BE2C (cell line): ENCODE results near the gene ABCC8.

Source experiments
- DNase-seq: peaks from one replicate; pipeline ENCODE4 v3.0.0-alpha.2; 2020
- H3K27me3 ChIP-seq: fragments of 250-450 bp; sonication (Bioruptor Pico); 2 replicates; pipeline ENCODE4 v1.5.1; 2020; ENCODE audit warnings: mild to moderate bottlenecking
- H3K36me3 ChIP-seq: fragments of 250-450 bp; sonication (Bioruptor Pico); 2 replicates; pipeline ENCODE4 v1.5.1; 2020; ENCODE audit warnings: mild to moderate bottlenecking
- H3K4me1 ChIP-seq: fragments of 250-450 bp; sonication (Bioruptor Pico); 2 replicates; pipeline ENCODE4 v1.5.1; 2020
- H3K4me3 ChIP-seq: 2 replicates; pipeline ENCODE4 v1.5.1; 2011; ENCODE audit warnings: low read depth, low read length
- H3K9me3 ChIP-seq: fragments of 250-450 bp; sonication (Bioruptor Pico); 2 replicates; pipeline ENCODE4 v1.5.1; 2020
- TF ChIP-seq, protein P1 (sequence below): IDR thresholded peaks from 2 replicates; pipeline ENCODE4 v1.5.1; 2012; ENCODE audit warnings: mild to moderate bottlenecking, low read depth, low read length

The ABCC8 gene

GRCh38 chr11:17513853-17514252 lies 37.2 kb upstream of the ABCC8 start:
- no peaks in the 10 kb centered on the region for H3K9me3 ChIP-seq
- H3K36me3 ChIP-seq: no peaks in the 10 kb centered on the region
- no peaks in the 10 kb centered on the region for H3K27me3 ChIP-seq
- H3K4me1 ChIP-seq: no peaks in the 10 kb centered on the region
- no peak for DNase-seq
- no peak overlapping the region for H3K4me3 ChIP-seq
- TF ChIP-seq, protein P1, sequence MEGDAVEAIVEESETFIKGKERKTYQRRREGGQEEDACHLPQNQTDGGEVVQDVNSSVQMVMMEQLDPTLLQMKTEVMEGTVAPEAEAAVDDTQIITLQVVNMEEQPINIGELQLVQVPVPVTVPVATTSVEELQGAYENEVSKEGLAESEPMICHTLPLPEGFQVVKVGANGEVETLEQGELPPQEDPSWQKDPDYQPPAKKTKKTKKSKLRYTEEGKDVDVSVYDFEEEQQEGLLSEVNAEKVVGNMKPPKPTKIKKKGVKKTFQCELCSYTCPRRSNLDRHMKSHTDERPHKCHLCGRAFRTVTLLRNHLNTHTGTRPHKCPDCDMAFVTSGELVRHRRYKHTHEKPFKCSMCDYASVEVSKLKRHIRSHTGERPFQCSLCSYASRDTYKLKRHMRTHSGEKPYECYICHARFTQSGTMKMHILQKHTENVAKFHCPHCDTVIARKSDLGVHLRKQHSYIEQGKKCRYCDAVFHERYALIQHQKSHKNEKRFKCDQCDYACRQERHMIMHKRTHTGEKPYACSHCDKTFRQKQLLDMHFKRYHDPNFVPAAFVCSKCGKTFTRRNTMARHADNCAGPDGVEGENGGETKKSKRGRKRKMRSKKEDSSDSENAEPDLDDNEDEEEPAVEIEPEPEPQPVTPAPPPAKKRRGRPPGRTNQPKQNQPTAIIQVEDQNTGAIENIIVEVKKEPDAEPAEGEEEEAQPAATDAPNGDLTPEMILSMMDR: no peak

GRCh38 chr11:17512101-17512500 lies 35.5 kb upstream of the ABCC8 start:
- no peaks in the 10 kb centered on the region for H3K4me1 ChIP-seq
- no peak for DNase-seq
- no peaks in the 10 kb centered on the region for H3K9me3 ChIP-seq
- H3K27me3 ChIP-seq: no peaks in the 10 kb centered on the region
- H3K4me3 ChIP-seq: no peak overlapping the region
- H3K36me3 ChIP-seq: no peaks in the 10 kb centered on the region
- TF ChIP-seq, protein P1: no peak

GRCh38 chr11:17511571-17511970 lies 34.9 kb upstream of the ABCC8 start:
- no peak for DNase-seq
- Histone ChIP-seq H3K36me3 (no peaks in the 10 kb centered on the region), H3K27me3 (no peaks in the 10 kb centered on the region), H3K4me1 (no peaks in the 10 kb centered on the region), H3K4me3 (no peak overlapping the region), H3K9me3 (no peaks in the 10 kb centered on the region)
- TF ChIP-seq, protein P1: no peak

DNA sequence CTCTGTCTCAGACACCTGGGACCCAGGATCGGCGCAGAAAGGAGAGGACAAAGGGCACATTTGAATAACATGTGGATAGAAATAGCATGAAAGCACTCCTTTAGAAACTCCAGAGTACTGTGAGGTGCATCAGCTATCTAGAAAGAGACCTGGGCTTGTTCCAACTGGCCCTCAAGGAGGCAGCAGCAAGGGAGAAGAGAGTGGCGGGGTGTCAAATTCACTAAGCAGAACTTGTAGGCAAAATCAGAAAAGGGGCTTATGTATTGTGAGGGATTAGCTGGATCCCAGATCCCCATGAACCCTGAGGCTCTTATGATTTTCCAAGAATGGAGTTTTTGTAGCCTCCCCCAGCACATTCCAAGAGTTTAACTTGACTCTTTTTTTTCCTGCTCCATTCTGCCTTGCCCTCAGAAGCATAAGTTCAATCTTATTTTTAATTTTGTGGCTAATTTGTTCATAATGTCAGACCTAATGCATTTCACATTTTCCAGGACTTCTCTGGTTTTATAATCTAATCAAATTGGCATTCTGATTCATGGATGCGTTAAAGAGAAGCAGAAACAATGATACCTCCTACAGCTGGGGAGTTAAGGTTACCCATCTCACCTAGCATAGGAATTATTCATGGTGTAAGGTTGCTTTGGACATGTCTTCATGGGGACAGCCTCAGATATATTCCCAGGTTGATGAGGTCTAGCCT lies 34.0 kb upstream of the ABCC8 start:
- Histone ChIP-seq H3K4me3 (no peak overlapping the region), H3K36me3 (no peaks in the 10 kb centered on the region), H3K4me1 (no peaks in the 10 kb centered on the region), H3K27me3 (no peaks in the 10 kb centered on the region), H3K9me3 (no peaks in the 10 kb centered on the region)
- TF ChIP-seq, protein P1: no peak
- no peak for DNase-seq

DNA sequence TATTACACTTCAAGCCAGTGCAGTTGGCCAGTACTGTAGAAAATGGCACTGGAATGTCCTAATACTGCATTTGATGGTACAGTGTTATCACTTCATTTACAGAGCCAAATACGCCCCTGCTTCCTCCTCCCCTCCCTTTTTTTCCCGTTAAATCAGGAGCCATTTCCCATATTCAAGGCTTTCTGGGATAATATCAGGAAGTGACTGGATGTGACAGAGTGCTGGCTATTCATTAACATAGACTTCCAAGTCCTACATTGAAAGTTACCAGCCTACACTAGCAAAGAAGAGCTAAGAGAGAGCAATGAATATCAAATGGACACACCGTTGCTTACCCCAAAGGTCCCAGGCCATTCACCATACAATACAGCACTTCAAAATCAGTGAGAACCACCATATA lies 32.1 kb upstream of the ABCC8 start:
- H3K27me3 ChIP-seq: no peaks in the 10 kb centered on the region
- no peaks in the 10 kb centered on the region for H3K36me3 ChIP-seq
- TF ChIP-seq, protein P1: no peak
- H3K9me3 ChIP-seq: no peaks in the 10 kb centered on the region
- H3K4me3 ChIP-seq: no peak overlapping the region
- no peak for DNase-seq
- H3K4me1 ChIP-seq: no peaks in the 10 kb centered on the region

DNA sequence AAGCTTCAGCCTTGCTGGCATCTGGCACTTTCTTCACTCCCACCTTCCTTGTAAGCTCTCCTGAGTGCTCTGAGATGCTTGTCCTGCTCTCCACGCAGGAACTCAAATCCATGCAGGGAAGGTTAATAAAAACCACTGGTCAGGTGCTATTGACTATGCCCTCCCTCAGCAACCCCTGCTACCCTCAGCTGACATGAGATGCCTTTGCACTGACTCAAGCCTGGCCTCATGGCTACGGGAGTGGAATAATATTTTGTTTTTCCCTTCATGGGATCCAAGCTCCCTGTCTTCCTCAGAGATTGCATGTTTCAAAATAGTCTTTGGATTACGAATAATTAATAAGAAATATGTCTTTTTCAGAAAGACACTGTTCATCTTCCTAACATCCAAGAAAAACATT lies 31.7 kb upstream of the ABCC8 start:
- no peaks in the 10 kb centered on the region for H3K9me3 ChIP-seq
- DNase-seq: no peak
- H3K4me1 ChIP-seq: no peaks in the 10 kb centered on the region
- no peak overlapping the region for H3K4me3 ChIP-seq
- H3K27me3 ChIP-seq: no peaks in the 10 kb centered on the region
- TF ChIP-seq, protein P1: no peak
- no peaks in the 10 kb centered on the region for H3K36me3 ChIP-seq
